HL-60 (cell line): ENCODE results near the gene SLC35C1.

Experiments
- DNase-seq, 2 experiments: peaks; one replicate each; pipeline ENCODE4 v3.0.0-alpha.2; 2010 to 2020; ENCODE audit warnings: low read depth in 1 of 2, low spot score in 1 of 2
- H3K27ac ChIP-seq: fragments of 250-450 bp; sonication (Bioruptor Pico); replicated peaks from 2 replicates; pipeline ENCODE4 v1.5.1; 2020; ENCODE audit warnings: mild to moderate bottlenecking, moderate library complexity
- H3K27me3 ChIP-seq: fragments of 250-450 bp; sonication (Bioruptor Pico); 2 replicates; pipeline ENCODE4 v1.5.1; 2021; ENCODE audit warnings: mild to moderate bottlenecking, moderate library complexity; ENCODE audit not compliant: insufficient read depth, poor library complexity, severe bottlenecking
- H3K4me3 ChIP-seq: replicated peaks from 2 replicates; pipeline ENCODE4 v1.5.1; 2011; ENCODE audit warnings: mild to moderate bottlenecking, control low read depth, low read length; ENCODE audit not compliant: insufficient read depth
- GABPA ChIP-seq: IDR thresholded peaks from 2 replicates; pipeline ENCODE4 v1.6.1; 2012; ENCODE audit warnings: low read depth
- POLR2AphosphoS5 ChIP-seq: IDR thresholded peaks from 2 replicates; pipeline ENCODE4 v1.6.1; 2012; ENCODE audit warnings: low read depth
- REST ChIP-seq: IDR thresholded peaks from 2 replicates; pipeline ENCODE4 v1.6.1; 2012; ENCODE audit warnings: low read depth; ENCODE audit not compliant: insufficient replicate concordance
- SPI1 ChIP-seq: IDR thresholded peaks from 2 replicates; pipeline ENCODE4 v1.6.1; 2012; ENCODE audit warnings: low read depth, mild to moderate bottlenecking, borderline replicate concordance
- TF ChIP-seq, protein P1 (sequence below): IDR thresholded peaks from one replicate; pipeline ENCODE4 v1.5.1; 2011; ENCODE audit warnings: low read length, control low read depth, inconsistent platforms; ENCODE audit not compliant: insufficient read depth

Gene SLC35C1

DNA sequence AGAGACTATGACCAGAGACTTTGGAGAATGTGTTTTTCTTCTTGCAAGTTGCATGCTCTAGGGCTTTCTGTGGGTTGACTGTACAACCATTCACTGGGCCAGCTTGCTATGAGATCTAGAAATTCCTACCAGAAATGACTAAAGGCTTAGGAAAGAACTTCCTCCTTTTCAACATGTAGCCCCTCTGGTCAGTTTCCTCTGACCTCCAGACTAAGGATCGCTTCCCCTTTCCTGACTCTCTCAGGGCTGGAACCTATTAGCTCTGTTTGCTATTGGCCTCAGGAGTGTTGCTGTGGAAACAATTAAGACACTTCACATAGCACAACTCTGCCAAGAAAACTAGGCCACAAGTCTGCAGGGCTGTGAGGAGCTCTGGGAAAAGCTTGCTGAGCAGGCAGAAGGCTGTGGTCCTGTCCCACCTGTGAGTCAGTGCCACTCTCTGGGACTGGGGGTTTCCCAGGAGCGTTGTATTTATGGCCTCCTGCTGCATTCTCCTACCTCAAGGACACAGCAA is 53.1 kb downstream of the SLC35C1 start:
- Histone ChIP-seq H3K27me3 (no peaks in the 10 kb centered on the region), H3K4me3 (no peak overlapping the region), H3K27ac (no peak overlapping the region)
- TF ChIP-seq SPI1, result no peak
- TF ChIP-seq, protein P1, sequence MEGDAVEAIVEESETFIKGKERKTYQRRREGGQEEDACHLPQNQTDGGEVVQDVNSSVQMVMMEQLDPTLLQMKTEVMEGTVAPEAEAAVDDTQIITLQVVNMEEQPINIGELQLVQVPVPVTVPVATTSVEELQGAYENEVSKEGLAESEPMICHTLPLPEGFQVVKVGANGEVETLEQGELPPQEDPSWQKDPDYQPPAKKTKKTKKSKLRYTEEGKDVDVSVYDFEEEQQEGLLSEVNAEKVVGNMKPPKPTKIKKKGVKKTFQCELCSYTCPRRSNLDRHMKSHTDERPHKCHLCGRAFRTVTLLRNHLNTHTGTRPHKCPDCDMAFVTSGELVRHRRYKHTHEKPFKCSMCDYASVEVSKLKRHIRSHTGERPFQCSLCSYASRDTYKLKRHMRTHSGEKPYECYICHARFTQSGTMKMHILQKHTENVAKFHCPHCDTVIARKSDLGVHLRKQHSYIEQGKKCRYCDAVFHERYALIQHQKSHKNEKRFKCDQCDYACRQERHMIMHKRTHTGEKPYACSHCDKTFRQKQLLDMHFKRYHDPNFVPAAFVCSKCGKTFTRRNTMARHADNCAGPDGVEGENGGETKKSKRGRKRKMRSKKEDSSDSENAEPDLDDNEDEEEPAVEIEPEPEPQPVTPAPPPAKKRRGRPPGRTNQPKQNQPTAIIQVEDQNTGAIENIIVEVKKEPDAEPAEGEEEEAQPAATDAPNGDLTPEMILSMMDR, result no peak
- no peak for TF ChIP-seq GABPA
- no peak for TF ChIP-seq REST
- TF ChIP-seq POLR2AphosphoS5, result no peak
- DNase-seq, result peak; percentile 17 to 31

GRCh38 chr11:45858751-45859398 is 53.9 kb downstream of the SLC35C1 start:
- no peak for DNase-seq
- no peak for TF ChIP-seq SPI1
- TF ChIP-seq, protein P1, result no peak
- no peak for TF ChIP-seq POLR2AphosphoS5
- TF ChIP-seq GABPA, result no peak
- no peak for TF ChIP-seq REST
- Histone ChIP-seq H3K4me3 (no peak overlapping the region), H3K27me3 (no peaks in the 10 kb centered on the region), H3K27ac (no peak overlapping the region)

- DNase-seq, result no peak
- no peaks in the 10 kb centered on the region for H3K27me3 ChIP-seq
- no peak overlapping the region for H3K4me3 ChIP-seq
- no peak overlapping the region for H3K27ac ChIP-seq
- TF ChIP-seq POLR2AphosphoS5 (no peak), GABPA (no peak), REST (no peak), SPI1 (no peak)
- TF ChIP-seq, protein P1, result no peak
Measured at GRCh38 chr11:45859661-45860140, 54.8 kb downstream of the SLC35C1 start.
